GM12875 (cell line): Measurements from ENCODE around the gene CHST10.

Source experiments
- H3K4me3 ChIP-seq: one replicate; pipeline ENCODE4 v1.5.1; 2011; ENCODE audit warnings: low read depth, low read length, control low read depth
- CTCF ChIP-seq: IDR thresholded peaks from 2 replicates; pipeline ENCODE4 v1.5.1; 2011; ENCODE audit warnings: low read depth, mild to moderate bottlenecking, control low read depth, inconsistent platforms, low read length, moderate library complexity, borderline replicate concordance; ENCODE audit not compliant: insufficient read depth

Gene CHST10

GRCh38 chr2:100395532-100396350, 21.7 kb downstream of the CHST10 start:
- no peak overlapping the region for H3K4me3 ChIP-seq
- TF ChIP-seq CTCF, result no peak

- H3K4me3 ChIP-seq, result peak overlapping the region; percentile 14
- no peak for TF ChIP-seq CTCF
Observed at GRCh38 chr2:100394111-100394641, 23.3 kb downstream of the CHST10 start.

GRCh38 chr2:100393362-100393761, 24.1 kb downstream of the CHST10 start:
- H3K4me3 ChIP-seq, result no peak overlapping the region
- TF ChIP-seq CTCF, result no peak

- TF ChIP-seq CTCF, result no peak
- no peak overlapping the region for H3K4me3 ChIP-seq
Observed at GRCh38 chr2:100392715-100393114, 24.8 kb downstream of the CHST10 start.

- TF ChIP-seq CTCF, result no peak
Observed at GRCh38 chr2:100391735-100392515, 25.5 kb downstream of the CHST10 start.

GRCh38 chr2:100390001-100390940, 27.2 kb downstream of the CHST10 start:
- H3K4me3 ChIP-seq, result no peak overlapping the region

More at GRCh38 chr2:100391735-100392515, 25.5 kb downstream of the CHST10 start:
- no peak overlapping the region for H3K4me3 ChIP-seq

More at GRCh38 chr2:100390001-100390940, 27.2 kb downstream of the CHST10 start:
- no peak for TF ChIP-seq CTCF
